ENCODE data around the gene C10orf95. TPM values are rescaled to one million over a fixed set of nuclear protein-coding genes. Genes with fewer than 3 reads are reported as not detected.

The C10orf95 gene
- total and polyA plus RNA-seq, 10 of the 15 experiments (the other 5 are each of a cell fraction or from before 2014, with no cell fraction given), result 0.06 to 1.1 (median 0.31) TPM

- TF ChIP-seq, protein P1, sequence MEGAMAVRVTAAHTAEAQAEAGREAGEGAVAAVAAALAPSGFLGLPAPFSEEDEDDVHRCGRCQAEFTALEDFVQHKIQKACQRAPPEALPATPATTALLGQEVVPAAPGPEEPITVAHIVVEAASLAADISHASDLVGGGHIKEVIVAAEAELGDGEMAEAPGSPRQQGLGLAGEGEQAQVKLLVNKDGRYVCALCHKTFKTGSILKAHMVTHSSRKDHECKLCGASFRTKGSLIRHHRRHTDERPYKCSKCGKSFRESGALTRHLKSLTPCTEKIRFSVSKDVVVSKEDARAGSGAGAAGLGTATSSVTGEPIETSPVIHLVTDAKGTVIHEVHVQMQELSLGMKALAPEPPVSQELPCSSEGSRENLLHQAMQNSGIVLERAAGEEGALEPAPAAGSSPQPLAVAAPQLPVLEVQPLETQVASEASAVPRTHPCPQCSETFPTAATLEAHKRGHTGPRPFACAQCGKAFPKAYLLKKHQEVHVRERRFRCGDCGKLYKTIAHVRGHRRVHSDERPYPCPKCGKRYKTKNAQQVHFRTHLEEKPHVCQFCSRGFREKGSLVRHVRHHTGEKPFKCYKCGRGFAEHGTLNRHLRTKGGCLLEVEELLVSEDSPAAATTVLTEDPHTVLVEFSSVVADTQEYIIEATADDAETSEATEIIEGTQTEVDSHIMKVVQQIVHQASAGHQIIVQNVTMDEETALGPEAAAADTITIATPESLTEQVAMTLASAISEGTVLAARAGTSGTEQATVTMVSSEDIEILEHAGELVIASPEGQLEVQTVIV (IDR thresholded peaks at IDR 0.05; ENCODE audit: borderline replicate concordance, partially characterized antibody), result no peak
- no peak for TF ChIP-seq ETV6 (conservative IDR thresholded peaks at IDR 0.05 in 1 of 2, IDR thresholded peaks at IDR 0.05 in 1 of 2; ENCODE audit: borderline replicate concordance in 1 of 2, low read depth in 1 of 2)
- TF ChIP-seq BMI1 (IDR thresholded peaks at IDR 0.05; ENCODE audit: borderline replicate concordance), result no peak
- TF ChIP-seq, protein P2, sequence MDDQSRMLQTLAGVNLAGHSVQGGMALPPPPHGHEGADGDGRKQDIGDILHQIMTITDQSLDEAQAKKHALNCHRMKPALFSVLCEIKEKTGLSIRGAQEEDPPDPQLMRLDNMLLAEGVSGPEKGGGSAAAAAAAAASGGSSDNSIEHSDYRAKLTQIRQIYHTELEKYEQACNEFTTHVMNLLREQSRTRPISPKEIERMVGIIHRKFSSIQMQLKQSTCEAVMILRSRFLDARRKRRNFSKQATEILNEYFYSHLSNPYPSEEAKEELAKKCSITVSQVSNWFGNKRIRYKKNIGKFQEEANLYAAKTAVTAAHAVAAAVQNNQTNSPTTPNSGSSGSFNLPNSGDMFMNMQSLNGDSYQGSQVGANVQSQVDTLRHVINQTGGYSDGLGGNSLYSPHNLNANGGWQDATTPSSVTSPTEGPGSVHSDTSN (IDR thresholded peaks at IDR 0.05; ENCODE audit: insufficient replicate concordance, low read depth, low read length), result no peak
- TF ChIP-seq CBX3 (IDR thresholded peaks at IDR 0.05; ENCODE audit: borderline replicate concordance, low read depth), result no peak
- TF ChIP-seq RUNX3 (IDR thresholded peaks at IDR 0.05; ENCODE audit: low read length), result 0 out of 2 replicates have a peak, but pooled peaks have one; percentile 25
- no peak for TF ChIP-seq SUZ12 (IDR thresholded peaks at IDR 0.05; ENCODE audit: unreplicated experiment)
- TF ChIP-seq, protein P3, sequence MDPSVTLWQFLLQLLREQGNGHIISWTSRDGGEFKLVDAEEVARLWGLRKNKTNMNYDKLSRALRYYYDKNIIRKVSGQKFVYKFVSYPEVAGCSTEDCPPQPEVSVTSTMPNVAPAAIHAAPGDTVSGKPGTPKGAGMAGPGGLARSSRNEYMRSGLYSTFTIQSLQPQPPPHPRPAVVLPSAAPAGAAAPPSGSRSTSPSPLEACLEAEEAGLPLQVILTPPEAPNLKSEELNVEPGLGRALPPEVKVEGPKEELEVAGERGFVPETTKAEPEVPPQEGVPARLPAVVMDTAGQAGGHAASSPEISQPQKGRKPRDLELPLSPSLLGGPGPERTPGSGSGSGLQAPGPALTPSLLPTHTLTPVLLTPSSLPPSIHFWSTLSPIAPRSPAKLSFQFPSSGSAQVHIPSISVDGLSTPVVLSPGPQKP (IDR thresholded peaks at IDR 0.05; ENCODE audit: low read depth, low read length), result 0 out of 2 replicates have a peak, but pooled peaks have one; percentile 16
- TF ChIP-seq CBFB (IDR thresholded peaks at IDR 0.05; ENCODE audit: low read depth), result no peak
- TF ChIP-seq, protein P4, sequence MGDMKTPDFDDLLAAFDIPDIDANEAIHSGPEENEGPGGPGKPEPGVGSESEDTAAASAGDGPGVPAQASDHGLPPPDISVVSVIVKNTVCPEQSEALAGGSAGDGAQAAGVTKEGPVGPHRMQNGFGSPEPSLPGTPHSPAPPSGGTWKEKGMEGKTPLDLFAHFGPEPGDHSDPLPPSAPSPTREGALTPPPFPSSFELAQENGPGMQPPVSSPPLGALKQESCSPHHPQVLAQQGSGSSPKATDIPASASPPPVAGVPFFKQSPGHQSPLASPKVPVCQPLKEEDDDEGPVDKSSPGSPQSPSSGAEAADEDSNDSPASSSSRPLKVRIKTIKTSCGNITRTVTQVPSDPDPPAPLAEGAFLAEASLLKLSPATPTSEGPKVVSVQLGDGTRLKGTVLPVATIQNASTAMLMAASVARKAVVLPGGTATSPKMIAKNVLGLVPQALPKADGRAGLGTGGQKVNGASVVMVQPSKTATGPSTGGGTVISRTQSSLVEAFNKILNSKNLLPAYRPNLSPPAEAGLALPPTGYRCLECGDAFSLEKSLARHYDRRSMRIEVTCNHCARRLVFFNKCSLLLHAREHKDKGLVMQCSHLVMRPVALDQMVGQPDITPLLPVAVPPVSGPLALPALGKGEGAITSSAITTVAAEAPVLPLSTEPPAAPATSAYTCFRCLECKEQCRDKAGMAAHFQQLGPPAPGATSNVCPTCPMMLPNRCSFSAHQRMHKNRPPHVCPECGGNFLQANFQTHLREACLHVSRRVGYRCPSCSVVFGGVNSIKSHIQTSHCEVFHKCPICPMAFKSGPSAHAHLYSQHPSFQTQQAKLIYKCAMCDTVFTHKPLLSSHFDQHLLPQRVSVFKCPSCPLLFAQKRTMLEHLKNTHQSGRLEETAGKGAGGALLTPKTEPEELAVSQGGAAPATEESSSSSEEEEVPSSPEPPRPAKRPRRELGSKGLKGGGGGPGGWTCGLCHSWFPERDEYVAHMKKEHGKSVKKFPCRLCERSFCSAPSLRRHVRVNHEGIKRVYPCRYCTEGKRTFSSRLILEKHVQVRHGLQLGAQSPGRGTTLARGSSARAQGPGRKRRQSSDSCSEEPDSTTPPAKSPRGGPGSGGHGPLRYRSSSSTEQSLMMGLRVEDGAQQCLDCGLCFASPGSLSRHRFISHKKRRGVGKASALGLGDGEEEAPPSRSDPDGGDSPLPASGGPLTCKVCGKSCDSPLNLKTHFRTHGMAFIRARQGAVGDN (IDR thresholded peaks at IDR 0.05), result peak; percentile 96
- peak; percentile 74; the same call in 1 of the 2 replicates for TF ChIP-seq RB1 (IDR thresholded peaks at IDR 0.05; ENCODE audit: borderline replicate concordance)
- TF ChIP-seq NRF1 (conservative IDR thresholded peaks at IDR 0.05; ENCODE audit: low read depth, low read length), result 0 out of 2 replicates have a peak, but pooled peaks have one; percentile 29
- no peak for TF ChIP-seq NFIC (IDR thresholded peaks at IDR 0.05; ENCODE audit: low read depth, low read length)
- TF ChIP-seq, protein P5, sequence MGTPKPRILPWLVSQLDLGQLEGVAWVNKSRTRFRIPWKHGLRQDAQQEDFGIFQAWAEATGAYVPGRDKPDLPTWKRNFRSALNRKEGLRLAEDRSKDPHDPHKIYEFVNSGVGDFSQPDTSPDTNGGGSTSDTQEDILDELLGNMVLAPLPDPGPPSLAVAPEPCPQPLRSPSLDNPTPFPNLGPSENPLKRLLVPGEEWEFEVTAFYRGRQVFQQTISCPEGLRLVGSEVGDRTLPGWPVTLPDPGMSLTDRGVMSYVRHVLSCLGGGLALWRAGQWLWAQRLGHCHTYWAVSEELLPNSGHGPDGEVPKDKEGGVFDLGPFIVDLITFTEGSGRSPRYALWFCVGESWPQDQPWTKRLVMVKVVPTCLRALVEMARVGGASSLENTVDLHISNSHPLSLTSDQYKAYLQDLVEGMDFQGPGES (IDR thresholded peaks at IDR 0.05), result no peak
- no peak for TF ChIP-seq KDM1A (IDR thresholded peaks at IDR 0.05; ENCODE audit: borderline replicate concordance)
Measured at GRCh38 chr10:102450374-102451104, 804 bp downstream of the C10orf95 start (continued).
